ENCODE measurements around the gene ZNF827.

GRCh38 chr4:145830699-145831098 is 107.9 kb downstream of the ZNF827 start:
- TF ChIP-seq CTCF (conservative IDR thresholded peaks at IDR 0.05) (no peak), EZH2 (IDR thresholded peaks at IDR 0.05; ENCODE audit: low read depth) (no peak)
